Natural killer cell treated with Interleukin-12 subunit alpha and Interleukin-12 subunit beta and Interleukin-15 and Interleukin-18, amount 100 ng/mL, for 72 hours (primary cell): ENCODE measurements around the gene PDK2. TPM values are rescaled to one million over a fixed set of nuclear protein-coding genes. Genes with fewer than 3 reads are reported as not detected.

ENCODE experiments used
- ATAC-seq, 2 donors: fragments of 150-1000 bp; cut with Tn5 transposase in 1 of 2; sonication (Bioruptor Pico), chemical (Tn5 transposase) in 1 of 2; 2 replicates each; pipeline ENCODE4 v1.10.0; 2021
- DNase-seq: peaks from one replicate; pipeline ENCODE4 v3.0.0; 2022; ENCODE audit warnings: low spot score
- H3K27ac Mint-ChIP-seq, 2 donors: 1 replicate in 1 of 2; 2 replicates in 1 of 2; pipeline ENCODE4 v1.8.0; 2022; ENCODE audit warnings: mixed read lengths in 2 of 2, mild to moderate bottlenecking in 1 of 2, moderate library complexity in 1 of 2
- H3K27me3 Mint-ChIP-seq, 2 donors: 1 replicate in 1 of 2; 2 replicates in 1 of 2; pipeline ENCODE4 v1.8.0; 2022; ENCODE audit warnings: mixed read lengths in 2 of 2
- H3K36me3 Mint-ChIP-seq: one replicate; pipeline ENCODE4 v1.8.0; 2022; ENCODE audit warnings: mixed read lengths
- H3K4me1 Mint-ChIP-seq, 2 donors: 1 replicate in 1 of 2; 2 replicates in 1 of 2; pipeline ENCODE4 v1.8.0; 2022; ENCODE audit warnings: low read depth in 2 of 2, mixed read lengths in 2 of 2, mild to moderate bottlenecking in 1 of 2
- H3K4me3 Mint-ChIP-seq: one replicate; pipeline ENCODE4 v1.8.0; 2022; ENCODE audit warnings: mixed read lengths
- H3K9me3 Mint-ChIP-seq: 2 replicates; pipeline ENCODE4 v1.8.0; 2022; ENCODE audit warnings: mixed read lengths
- total RNA-seq, 2 donors: library from RNA; stranded (reverse); gene quantifications; one replicate each; pipeline ENCODE4 v1.2.3, GENCODE V29; 2022

The PDK2 gene
- total RNA-seq: 10 to 100 TPM; 11.8 to 13.7 TPM

DNA sequence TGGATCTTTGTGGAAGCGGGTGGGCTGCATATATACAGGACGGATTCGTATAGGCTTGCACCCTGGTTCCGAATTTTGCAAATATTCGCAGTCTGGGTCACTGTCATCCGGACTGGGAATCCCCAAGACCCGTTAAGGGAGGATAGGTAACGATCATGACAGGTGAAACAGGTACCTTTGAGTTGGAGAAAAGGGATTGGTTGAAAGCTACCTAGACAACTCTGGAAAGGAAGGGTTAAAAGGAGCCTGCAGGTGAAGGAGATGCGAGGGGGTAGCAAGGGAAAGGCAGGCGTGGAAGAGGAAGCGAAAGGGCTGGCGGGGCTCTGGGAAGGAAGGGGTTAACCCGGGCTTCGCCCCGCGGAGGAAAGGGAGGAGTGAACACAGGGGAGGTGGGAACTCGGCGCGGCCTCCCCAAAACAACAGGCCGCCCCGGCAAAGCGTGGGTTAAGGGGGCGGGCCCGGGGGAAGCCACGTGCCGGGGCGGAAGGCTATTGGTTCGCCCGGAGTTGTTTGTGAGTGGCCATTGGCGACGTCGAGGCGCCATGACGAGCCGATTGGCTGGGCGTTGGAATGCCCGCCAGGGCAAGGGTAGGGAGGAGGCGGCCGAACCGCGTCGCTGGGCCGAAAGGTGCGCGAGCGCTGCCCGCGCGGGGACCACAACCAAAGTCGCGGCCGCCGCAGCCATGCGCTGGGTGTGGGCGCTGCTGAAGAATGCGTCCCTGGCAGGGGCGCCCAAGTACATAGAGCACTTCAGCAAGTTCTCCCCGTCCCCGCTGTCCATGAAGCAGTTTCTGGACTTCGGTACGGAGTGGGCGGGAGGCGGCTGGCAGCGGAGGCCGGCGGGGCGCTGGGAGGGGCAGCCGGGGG lies at the start of gene PDK2:
TSS of gene PDK2 (plus strand) at position 599 of the 867 bp plus-strand sequence. CDS start at position 684, 85 bp downstream.
- peak within 1 kb of the TSS; percentile 73 to 93 for H3K27ac Mint-ChIP-seq
- peaks cover 33 to 39% of the 10 kb centered on the region in 2 donors for H3K4me1 Mint-ChIP-seq
- H3K4me3 Mint-ChIP-seq: peak within 1 kb of the TSS; percentile 97
- H3K27me3 Mint-ChIP-seq: no peaks in the 10 kb centered on the region
- ATAC-seq (peak; percentile 96), DNase-seq (peak; percentile 97)
- H3K9me3 Mint-ChIP-seq: no peaks in the 10 kb centered on the region
- H3K36me3 Mint-ChIP-seq: no peaks in the 10 kb centered on the region

DNA sequence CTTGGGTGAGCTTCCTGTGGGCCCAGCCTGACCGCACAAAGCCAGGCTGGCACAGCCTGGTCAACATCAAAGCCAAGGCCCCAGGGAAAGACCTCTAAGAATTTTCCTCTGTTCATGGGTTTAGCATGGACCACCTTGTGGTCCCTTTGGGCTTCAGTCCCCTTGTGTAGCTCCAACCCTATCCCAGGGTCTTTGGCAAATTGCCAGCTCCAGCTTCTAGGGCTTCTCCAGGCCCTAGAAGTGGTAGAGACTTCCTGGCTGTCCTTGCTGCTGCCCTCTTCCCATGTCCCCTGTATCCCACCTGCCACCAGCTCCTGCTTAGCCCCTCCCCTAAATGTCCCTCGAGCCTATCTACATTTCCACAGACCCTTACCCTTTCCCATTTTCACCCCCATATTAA lies 49.0 kb upstream of the PDK2 start:
- Mint-ChIP-seq H3K36me3 (no peaks in the 10 kb centered on the region), H3K4me1 (peaks cover 27 to 31% of the 10 kb centered on the region in 2 donors), H3K27ac (no peak overlapping the region), H3K9me3 (no peaks in the 10 kb centered on the region), H3K4me3 (no peak overlapping the region), H3K27me3 (peaks cover 5 to 15% of the 10 kb centered on the region in 2 donors)
- DNase-seq: no peak
- no peak for ATAC-seq

DNA sequence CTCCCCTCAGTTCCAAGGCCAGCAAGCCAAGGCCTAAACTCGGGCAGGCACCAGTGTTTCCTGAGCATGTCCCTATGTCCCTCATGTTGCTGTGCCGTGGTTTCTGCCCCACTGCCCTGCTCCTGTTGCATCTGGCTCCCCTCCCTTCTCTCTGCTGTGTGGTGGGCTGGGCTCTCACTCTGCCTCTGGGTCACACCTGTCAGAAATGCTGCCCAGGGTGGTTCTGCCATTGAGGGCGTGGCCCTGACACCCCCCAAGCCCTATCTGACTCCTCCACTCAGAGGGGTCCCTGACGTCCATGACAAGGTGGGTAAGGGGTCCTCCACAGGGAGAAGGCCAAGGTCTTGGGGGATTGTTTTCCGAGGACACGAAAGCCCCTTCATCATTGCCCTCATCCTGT lies 48.5 kb upstream of the PDK2 start:
- no peak for ATAC-seq
- Mint-ChIP-seq H3K9me3 (no peaks in the 10 kb centered on the region), H3K36me3 (no peaks in the 10 kb centered on the region), H3K27me3 (peaks cover 3 to 13% of the 10 kb centered on the region in 2 donors), H3K4me1 (peaks cover 32 to 36% of the 10 kb centered on the region in 2 donors), H3K27ac (peak overlapping the region in 1 of 2 donors; percentile 82), H3K4me3 (no peak overlapping the region)
- no peak for DNase-seq

DNA sequence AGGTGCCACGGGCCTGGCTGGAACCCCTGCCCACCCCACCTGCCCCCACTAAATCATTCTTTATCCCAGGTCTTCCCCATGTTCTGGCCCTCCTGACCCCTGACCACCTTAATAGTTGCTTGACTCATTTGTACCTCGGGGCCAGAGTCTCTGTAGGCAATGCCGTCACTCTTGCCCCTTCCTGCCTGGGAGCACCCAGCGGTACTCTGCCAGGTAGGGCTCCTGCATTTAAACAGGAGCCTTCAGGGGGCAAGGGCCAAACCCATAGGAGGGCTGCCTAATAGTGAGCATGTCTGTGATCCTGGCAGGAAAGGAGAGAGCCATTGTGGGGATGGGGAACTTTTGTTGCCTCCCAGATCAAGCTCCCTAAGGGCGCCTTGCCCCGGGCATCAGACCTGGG lies 48.1 kb upstream of the PDK2 start:
- H3K4me1 Mint-ChIP-seq: peaks cover 36 to 40% of the 10 kb centered on the region in 2 donors
- no peak for DNase-seq
- H3K36me3 Mint-ChIP-seq: no peaks in the 10 kb centered on the region
- peak overlapping the region; percentile 41 to 82 for H3K27ac Mint-ChIP-seq
- H3K4me3 Mint-ChIP-seq: peak overlapping the region; percentile 25
- peaks cover 0 to 9% of the 10 kb centered on the region in 2 donors for H3K27me3 Mint-ChIP-seq
- H3K9me3 Mint-ChIP-seq: no peaks in the 10 kb centered on the region
- ATAC-seq: no peak

DNA sequence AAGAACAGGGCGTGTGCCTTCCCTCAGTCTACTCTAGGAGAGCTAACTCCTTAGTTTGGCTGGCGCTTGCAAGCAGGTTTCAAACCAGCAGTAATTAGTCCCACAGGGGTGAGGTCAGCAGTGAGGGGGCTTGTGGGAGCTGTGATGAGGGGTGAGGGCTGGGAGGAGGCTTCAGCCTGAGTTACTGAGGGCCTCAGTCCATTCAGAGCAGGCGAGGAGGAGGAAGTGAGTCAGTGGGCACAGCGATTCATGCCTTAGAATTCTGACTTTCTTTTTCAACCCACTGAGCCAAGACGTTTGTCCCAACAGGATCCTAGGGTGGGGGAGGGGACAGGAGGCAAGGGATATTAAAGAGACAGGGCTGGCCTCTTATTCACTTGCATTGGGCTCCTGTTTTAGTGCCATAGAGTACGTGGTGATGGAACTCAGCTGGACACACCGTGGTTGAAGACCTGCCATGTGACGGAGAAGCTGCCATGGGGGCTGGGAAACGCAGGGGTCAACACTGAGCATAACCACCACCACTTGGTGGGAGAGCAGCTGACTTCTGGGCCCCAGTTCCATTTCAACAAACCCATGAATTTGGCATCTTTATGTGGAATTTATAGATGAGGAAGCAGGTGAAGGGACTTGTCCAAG lies 47.5 kb upstream of the PDK2 start:
- no peak for DNase-seq
- peaks cover 39 to 44% of the 10 kb centered on the region in 2 donors for H3K4me1 Mint-ChIP-seq
- H3K27me3 Mint-ChIP-seq: peaks cover 0 to 6% of the 10 kb centered on the region in 2 donors
- no peaks in the 10 kb centered on the region for H3K36me3 Mint-ChIP-seq
- no peaks in the 10 kb centered on the region for H3K9me3 Mint-ChIP-seq
- H3K27ac Mint-ChIP-seq: peak overlapping the region; percentile 41 to 82
- peak in 1 of 2 donors; percentile 35 for ATAC-seq
- H3K4me3 Mint-ChIP-seq: peak overlapping the region; percentile 25

DNA sequence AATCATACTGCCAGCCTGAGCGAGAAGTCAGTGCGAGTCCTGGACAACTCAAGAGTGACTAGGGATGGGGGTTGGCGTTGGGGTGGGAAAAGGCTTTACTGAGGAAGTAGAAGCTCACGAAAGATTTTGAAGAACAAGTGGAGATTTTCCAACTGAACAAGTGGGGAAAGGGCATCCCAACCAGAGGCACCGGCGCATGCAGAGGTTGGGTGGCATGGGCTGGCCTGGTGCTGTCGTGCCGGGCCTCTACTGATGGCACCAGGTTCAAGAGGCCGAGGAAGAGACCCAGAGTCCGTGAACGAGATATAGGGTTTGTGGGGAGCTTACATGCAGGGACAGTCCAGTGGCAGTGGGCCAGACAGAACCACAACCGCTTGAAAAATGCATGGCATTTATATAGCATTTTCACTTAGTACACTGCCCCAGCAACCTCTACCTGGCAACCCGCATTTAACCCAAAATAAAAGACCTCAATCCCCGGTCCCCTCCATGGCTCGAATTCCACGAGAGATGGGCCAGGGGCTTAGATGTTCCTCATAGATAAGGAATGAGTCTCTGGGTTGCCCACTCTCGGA lies 46.9 kb upstream of the PDK2 start:
- no peaks in the 10 kb centered on the region for H3K9me3 Mint-ChIP-seq
- H3K4me1 Mint-ChIP-seq: peaks cover 42 to 44% of the 10 kb centered on the region in 2 donors
- H3K27ac Mint-ChIP-seq: peak overlapping the region; percentile 1 to 82
- ATAC-seq: no peak
- no peaks in the 10 kb centered on the region for H3K36me3 Mint-ChIP-seq
- no peak overlapping the region for H3K4me3 Mint-ChIP-seq
- DNase-seq: no peak
- H3K27me3 Mint-ChIP-seq: peaks cover 0 to under 1% of the 10 kb centered on the region in 2 donors

DNA sequence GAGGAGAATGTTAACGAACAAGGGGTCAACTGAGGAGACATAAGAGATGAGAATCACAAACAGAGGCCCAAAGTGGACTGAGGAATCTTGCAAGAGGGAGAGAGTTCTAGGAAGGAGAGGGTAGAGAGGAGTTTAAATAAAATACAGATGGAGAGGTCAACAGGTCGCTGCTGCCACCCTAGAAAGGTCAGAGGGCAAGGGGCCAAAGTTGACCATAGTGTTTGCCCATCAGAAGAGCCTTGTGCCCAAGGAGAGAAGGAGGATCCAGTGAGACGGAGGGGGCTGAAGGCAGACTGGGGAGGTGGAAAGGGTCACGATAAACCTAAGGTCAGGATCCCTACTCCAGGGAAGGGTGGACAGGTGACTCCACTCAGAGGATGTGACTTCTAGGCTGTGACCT lies 46.2 kb upstream of the PDK2 start:
- peak overlapping the region; percentile 1 to 9 for H3K27ac Mint-ChIP-seq
- no peaks in the 10 kb centered on the region for H3K36me3 Mint-ChIP-seq
- ATAC-seq: no peak
- H3K9me3 Mint-ChIP-seq: no peaks in the 10 kb centered on the region
- no peaks in the 10 kb centered on the region for H3K27me3 Mint-ChIP-seq
- DNase-seq: no peak
- H3K4me3 Mint-ChIP-seq: peak overlapping the region; percentile 21
- H3K4me1 Mint-ChIP-seq: peaks cover 43 to 44% of the 10 kb centered on the region in 2 donors

DNA sequence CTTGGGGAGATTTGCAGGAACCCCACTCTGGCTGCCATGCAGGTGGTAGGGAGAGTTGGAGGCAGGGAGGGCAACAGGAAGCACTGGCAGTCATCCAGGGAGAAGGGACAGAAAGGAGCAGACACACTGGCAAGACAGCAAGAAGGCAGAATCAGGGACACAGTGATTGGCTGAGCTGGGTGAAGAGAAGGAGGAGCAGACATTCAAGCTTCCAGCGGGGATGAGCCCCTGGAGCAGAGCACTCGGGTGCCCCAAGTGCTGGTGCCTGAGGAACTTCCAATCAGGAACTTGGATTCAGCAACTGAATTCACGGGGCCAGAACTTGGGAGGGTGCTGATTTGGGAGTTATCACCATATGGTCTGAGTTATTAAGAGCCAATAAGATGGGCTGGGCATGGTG lies 45.5 kb upstream of the PDK2 start:
- Mint-ChIP-seq H3K4me3 (peak overlapping the region; percentile 21), H3K27ac (peak overlapping the region in 1 of 2 donors; percentile 9), H3K36me3 (no peaks in the 10 kb centered on the region), H3K27me3 (no peaks in the 10 kb centered on the region), H3K9me3 (no peaks in the 10 kb centered on the region), H3K4me1 (peaks cover 43 to 44% of the 10 kb centered on the region in 2 donors)
- DNase-seq (no peak), ATAC-seq (no peak)

DNA sequence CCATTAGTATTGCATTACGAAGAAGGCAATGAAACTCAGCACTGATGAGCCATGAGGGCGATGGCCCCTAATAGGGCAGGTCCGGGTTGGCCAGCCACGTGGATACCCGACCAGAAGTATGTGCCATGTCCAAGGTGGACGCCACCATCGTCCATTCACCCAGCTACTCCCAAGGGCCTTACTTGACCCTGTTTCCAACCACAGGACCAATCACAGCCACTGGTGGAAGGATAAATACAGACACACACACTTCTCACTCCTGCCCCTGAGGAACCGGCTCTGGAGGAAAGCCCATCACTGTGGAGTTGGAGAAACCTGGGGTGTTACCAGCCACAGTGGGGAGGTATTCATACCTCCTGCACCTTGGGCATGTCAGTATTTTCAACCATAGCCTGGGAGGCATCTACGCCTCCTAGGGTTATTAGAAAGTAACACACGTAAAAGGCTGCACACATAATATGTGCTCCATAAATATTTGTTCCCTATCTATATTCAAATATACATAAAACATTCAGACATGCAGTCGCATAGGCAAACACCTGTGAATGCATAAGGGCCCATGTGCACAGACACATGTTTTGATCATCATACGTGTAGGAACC lies 44.6 kb upstream of the PDK2 start:
- H3K9me3 Mint-ChIP-seq: no peaks in the 10 kb centered on the region
- DNase-seq (no peak), ATAC-seq (no peak)
- H3K4me3 Mint-ChIP-seq: peak overlapping the region; percentile 79
- H3K27ac Mint-ChIP-seq: peak overlapping the region; percentile 82 to 86
- peaks cover 3 to 5% of the 10 kb centered on the region in 2 donors for H3K27me3 Mint-ChIP-seq
- H3K4me1 Mint-ChIP-seq: peaks cover 48 to 50% of the 10 kb centered on the region in 2 donors
- H3K36me3 Mint-ChIP-seq: no peaks in the 10 kb centered on the region

DNA sequence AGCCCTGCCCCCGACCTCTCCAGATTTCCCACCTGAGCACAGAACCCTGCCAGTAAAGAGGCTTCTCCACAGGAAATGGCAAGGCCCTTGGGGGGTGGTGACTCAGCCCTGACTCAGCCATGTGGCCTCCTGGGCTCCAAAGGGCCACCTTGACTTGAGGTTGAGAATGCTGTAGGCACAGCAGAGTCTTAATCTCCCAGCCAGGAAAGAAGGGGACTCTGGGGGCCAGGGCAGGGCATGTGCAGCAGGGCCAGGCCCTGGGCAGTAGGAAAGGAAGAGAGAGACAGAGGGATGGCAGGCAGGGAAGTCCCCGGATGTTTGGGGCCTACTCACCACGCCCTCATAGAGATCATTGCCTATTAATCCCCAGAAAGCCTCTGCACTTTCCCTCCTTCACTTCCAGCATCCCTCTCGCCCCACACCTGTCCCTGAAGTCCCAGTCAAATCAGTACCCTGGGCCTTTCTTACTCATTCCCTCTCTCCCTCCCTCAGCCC lies 44.0 kb upstream of the PDK2 start:
- Mint-ChIP-seq H3K4me1 (peaks cover 48 to 50% of the 10 kb centered on the region in 2 donors), H3K4me3 (peak overlapping the region; percentile 79), H3K9me3 (no peaks in the 10 kb centered on the region), H3K27me3 (peaks cover 3 to 5% of the 10 kb centered on the region in 2 donors), H3K27ac (peak overlapping the region; percentile 82 to 86), H3K36me3 (no peaks in the 10 kb centered on the region)
- ATAC-seq (peak; percentile 82 to 88), DNase-seq (peak; percentile 77)

DNA sequence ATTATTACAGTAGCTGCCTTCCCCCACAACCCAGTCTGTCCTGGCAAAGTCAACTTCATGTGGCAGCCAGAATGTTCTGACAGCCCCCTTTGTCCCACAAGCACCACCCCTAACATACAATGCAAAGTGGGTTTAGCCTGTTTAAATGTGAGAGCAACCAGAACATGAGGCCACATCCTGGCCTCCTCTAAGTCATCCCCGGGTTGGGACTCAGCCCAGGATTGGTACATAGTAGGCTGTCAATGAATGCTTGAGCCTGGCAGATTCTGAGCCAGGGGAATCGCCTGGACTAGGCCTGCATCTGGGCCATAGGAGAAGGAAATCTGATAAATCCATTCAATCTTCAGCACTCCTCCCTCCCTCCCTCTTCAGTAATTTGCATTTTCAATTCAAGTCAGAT lies 43.5 kb upstream of the PDK2 start:
- ATAC-seq: peak in 1 of 2 donors; percentile 43
- Mint-ChIP-seq H3K36me3 (no peaks in the 10 kb centered on the region), H3K4me1 (peaks cover 48 to 50% of the 10 kb centered on the region in 2 donors), H3K27me3 (peaks cover 3 to 5% of the 10 kb centered on the region in 2 donors), H3K4me3 (peak overlapping the region; percentile 79), H3K9me3 (no peaks in the 10 kb centered on the region), H3K27ac (peak overlapping the region; percentile 82 to 86)
- DNase-seq: no peak

DNA sequence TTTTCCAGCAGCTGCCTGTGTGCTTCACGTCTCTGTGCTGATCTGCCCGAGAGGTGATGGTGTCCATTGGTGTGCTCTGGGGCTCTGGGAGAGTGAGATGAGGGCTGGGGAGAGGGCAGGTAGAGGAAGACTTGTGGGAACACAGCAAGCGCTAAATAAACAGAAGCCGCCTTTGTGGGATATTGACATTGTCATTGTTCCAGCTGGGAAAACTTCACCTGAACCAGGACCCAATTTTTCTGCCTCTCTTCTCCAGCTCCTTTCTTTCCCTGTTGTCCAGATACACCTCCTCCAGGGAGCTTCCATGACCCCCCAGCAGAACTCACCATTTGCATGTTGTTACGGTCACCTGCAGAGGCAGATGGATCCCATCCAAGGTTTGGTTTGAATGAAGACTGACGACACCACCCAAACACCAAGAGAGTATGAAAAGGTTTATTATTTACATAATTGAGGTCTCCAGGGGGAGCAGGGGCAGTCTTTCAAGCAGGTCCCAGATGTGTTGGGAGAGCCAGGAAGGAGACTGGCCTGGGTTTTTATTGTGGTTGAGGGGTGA lies 42.8 kb upstream of the PDK2 start:
- ATAC-seq: no peak
- Mint-ChIP-seq H3K4me1 (peaks cover 46 to 48% of the 10 kb centered on the region in 2 donors), H3K36me3 (no peaks in the 10 kb centered on the region)

More for the DNA sequence above, 42.8 kb upstream of the PDK2 start:
- Mint-ChIP-seq H3K27ac (peak overlapping the region; percentile 82 to 86), H3K4me3 (no peak overlapping the region), H3K27me3 (peaks cover 3 to 5% of the 10 kb centered on the region in 2 donors), H3K9me3 (no peaks in the 10 kb centered on the region)
- no peak for DNase-seq
